ENCODE data around the gene ISYNA1.

ISYNA1 gene

GRCh38 chr19:18441804-18442788, 4.2 kb upstream of the ISYNA1 start:
- DNase-seq (ENCODE audit: insufficient read length) (no peak), FAIRE-seq (peak; percentile 66)
- TF ChIP-seq TAF1 (IDR thresholded peaks at IDR 0.05; ENCODE audit: borderline replicate concordance, low read depth, low read length) = no peak
- no peak for TF ChIP-seq POLR2A (IDR thresholded peaks at IDR 0.05; ENCODE audit: low read depth, low read length)
- peak; percentile 54; the same call in 1 of the 2 replicates for TF ChIP-seq POLR2AphosphoS5 (IDR thresholded peaks at IDR 0.05; ENCODE audit: low read depth, low read length)

- no peak for TF ChIP-seq POLR2A (IDR thresholded peaks at IDR 0.05; ENCODE audit: low read depth, low read length)
- TF ChIP-seq POLR2AphosphoS5 (IDR thresholded peaks at IDR 0.05; ENCODE audit: low read depth, low read length) = no peak; the same call in 1 of the 2 replicates
- TF ChIP-seq TAF1 (IDR thresholded peaks at IDR 0.05; ENCODE audit: borderline replicate concordance, low read depth, low read length) = no peak
- no peak for DNase-seq (ENCODE audit: insufficient read length)
- FAIRE-seq = no peak
These were observed 3.2 kb upstream of the ISYNA1 start for GRCh38 chr19:18440936-18441803.

GRCh38 chr19:18440415-18440877, 2.5 kb upstream of the ISYNA1 start:
- DNase-seq (ENCODE audit: insufficient read length) (no peak), FAIRE-seq (no peak)
- TF ChIP-seq POLR2A (IDR thresholded peaks at IDR 0.05; ENCODE audit: low read depth, low read length) = no peak
- no peak for TF ChIP-seq POLR2AphosphoS5 (IDR thresholded peaks at IDR 0.05; ENCODE audit: low read depth, low read length)
- TF ChIP-seq TAF1 (IDR thresholded peaks at IDR 0.05; ENCODE audit: borderline replicate concordance, low read depth, low read length) = no peak

GRCh38 chr19:18439910-18440237, 1.9 kb upstream of the ISYNA1 start:
- no peak for TF ChIP-seq POLR2A (IDR thresholded peaks at IDR 0.05; ENCODE audit: low read depth, low read length)
- TF ChIP-seq POLR2AphosphoS5 (IDR thresholded peaks at IDR 0.05; ENCODE audit: low read depth, low read length) = no peak
- TF ChIP-seq TAF1 (IDR thresholded peaks at IDR 0.05; ENCODE audit: borderline replicate concordance, low read depth, low read length) = no peak
- FAIRE-seq (no peak), DNase-seq (ENCODE audit: insufficient read length) (no peak)

- no peak for TF ChIP-seq TAF1 (IDR thresholded peaks at IDR 0.05; ENCODE audit: borderline replicate concordance, low read depth, low read length)
- FAIRE-seq (no peak), DNase-seq (ENCODE audit: insufficient read length) (no peak)
These were observed 1.3 kb upstream of the ISYNA1 start for GRCh38 chr19:18439025-18439909.

- DNase-seq (ENCODE audit: insufficient read length) (no peak), FAIRE-seq (no peak)
These were observed 545 bp upstream of the ISYNA1 start for GRCh38 chr19:18438331-18439024.

GRCh38 chr19:18436671-18437490, 1.1 kb downstream of the ISYNA1 start:
- FAIRE-seq = peak; percentile 79
- peak; percentile 94 for DNase-seq (ENCODE audit: insufficient read length)
- no peak for TF ChIP-seq TAF1 (IDR thresholded peaks at IDR 0.05; ENCODE audit: borderline replicate concordance, low read depth, low read length)

More at GRCh38 chr19:18438331-18439024, 545 bp upstream of the ISYNA1 start:
- TF ChIP-seq POLR2A (IDR thresholded peaks at IDR 0.05; ENCODE audit: low read depth, low read length) = no peak
- TF ChIP-seq POLR2AphosphoS5 (IDR thresholded peaks at IDR 0.05; ENCODE audit: low read depth, low read length) = no peak
- TF ChIP-seq TAF1 (IDR thresholded peaks at IDR 0.05; ENCODE audit: borderline replicate concordance, low read depth, low read length) = no peak

- no peak for FAIRE-seq
- no peak for TF ChIP-seq POLR2AphosphoS5 (IDR thresholded peaks at IDR 0.05; ENCODE audit: low read depth, low read length)
- TF ChIP-seq TAF1 (IDR thresholded peaks at IDR 0.05; ENCODE audit: borderline replicate concordance, low read depth, low read length) = no peak
- TF ChIP-seq POLR2A (IDR thresholded peaks at IDR 0.05; ENCODE audit: low read depth, low read length) = no peak
- DNase-seq (ENCODE audit: insufficient read length) = no peak
These were observed 1.9 kb downstream of the ISYNA1 start for GRCh38 chr19:18435842-18436670.

GRCh38 chr19:18435178-18435841, 2.6 kb downstream of the ISYNA1 start:
- no peak for DNase-seq (ENCODE audit: insufficient read length)
- no peak for TF ChIP-seq TAF1 (IDR thresholded peaks at IDR 0.05; ENCODE audit: borderline replicate concordance, low read depth, low read length)
- no peak for TF ChIP-seq POLR2AphosphoS5 (IDR thresholded peaks at IDR 0.05; ENCODE audit: low read depth, low read length)
- no peak for TF ChIP-seq POLR2A (IDR thresholded peaks at IDR 0.05; ENCODE audit: low read depth, low read length)
- no peak for FAIRE-seq

Measured in GM12892 (cell line).